ENCODE data around the gene IPO13.

Gene IPO13

GRCh38 chr1:43930168-43930948 lies 16.4 kb upstream of the IPO13 start:
- no peak for DNase-seq (ENCODE audit: extremely low read depth in 1 of 2, low read depth in 1 of 2)

DNA sequence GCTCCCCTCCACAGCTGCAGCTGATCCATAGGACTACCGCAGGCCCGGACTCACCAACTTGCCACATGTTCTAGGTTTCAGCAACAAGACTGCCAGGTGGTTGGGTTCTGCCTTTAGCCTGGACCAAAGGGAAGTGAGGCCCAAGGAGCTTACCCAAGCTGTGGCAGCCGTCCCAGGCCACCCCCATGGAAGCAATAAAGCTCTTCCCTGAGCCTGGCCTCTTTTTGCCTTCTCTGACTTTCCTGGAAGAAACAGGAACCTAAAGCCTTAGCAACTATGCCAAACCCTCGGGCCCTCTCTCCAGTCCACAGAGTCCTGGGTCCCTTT lies 15.8 kb upstream of the IPO13 start:
- no peak for DNase-seq (ENCODE audit: extremely low read depth in 1 of 2, low read depth in 1 of 2)

- no peak for DNase-seq (ENCODE audit: extremely low read depth in 1 of 2, low read depth in 1 of 2)
Observed at GRCh38 chr1:43931711-43932660, 14.8 kb upstream of the IPO13 start.

- no peak for DNase-seq (ENCODE audit: extremely low read depth in 1 of 2, low read depth in 1 of 2)
Observed at GRCh38 chr1:43932786-43933385, 13.9 kb upstream of the IPO13 start.

GRCh38 chr1:43933386-43934100 lies 13.2 kb upstream of the IPO13 start, which contains the start of gene ARTN:
Gene ARTN (plus strand): TSS chr1:43933801. CDS start chr1:43935657, 1,856 bp downstream.
- DNase-seq (ENCODE audit: extremely low read depth in 1 of 2, low read depth in 1 of 2), result no peak

GRCh38 chr1:43934101-43934985 lies 12.4 kb upstream of the IPO13 start:
- DNase-seq (ENCODE audit: extremely low read depth in 1 of 2, low read depth in 1 of 2), result peak in 1 of 2 donors; percentile 27

GRCh38 chr1:43934986-43935324 lies 11.8 kb upstream of the IPO13 start:
- no peak for DNase-seq (ENCODE audit: extremely low read depth in 1 of 2, low read depth in 1 of 2)

DNA sequence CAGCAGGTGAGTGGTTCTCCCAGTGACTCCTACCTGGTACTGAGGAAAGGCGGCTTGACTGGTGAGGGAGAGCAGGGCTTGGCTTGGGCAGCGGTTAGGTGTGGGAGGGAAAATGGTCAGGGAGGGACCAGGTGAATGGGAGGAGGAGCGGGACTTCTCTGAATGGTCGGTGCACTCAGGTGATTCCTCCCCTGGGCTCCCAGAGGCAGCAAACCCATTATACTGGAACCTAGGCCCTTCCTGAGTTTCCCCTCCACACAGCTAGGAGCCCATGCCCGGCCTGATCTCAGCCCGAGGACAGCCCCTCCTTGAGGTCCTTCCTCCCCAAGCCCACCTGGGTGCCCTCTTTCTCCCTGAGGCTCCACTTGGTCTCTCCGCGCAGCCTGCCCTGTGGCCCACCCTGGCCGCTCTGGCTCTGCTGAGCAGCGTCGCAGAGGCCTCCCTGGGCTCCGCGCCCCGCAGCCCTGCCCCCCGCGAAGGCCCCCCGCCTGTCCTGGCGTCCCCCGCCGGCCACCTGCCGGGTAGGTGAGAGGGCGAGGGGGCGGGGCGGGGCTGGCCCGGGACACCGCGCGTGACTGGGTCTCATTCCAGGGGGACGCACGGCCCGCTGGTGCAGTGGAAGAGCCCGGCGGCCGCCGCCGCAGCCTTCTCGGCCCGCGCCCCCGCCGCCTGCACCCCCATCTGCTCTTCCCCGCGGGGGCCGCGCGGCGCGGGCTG lies 10.9 kb upstream of the IPO13 start:
- DNase-seq (ENCODE audit: extremely low read depth in 1 of 2, low read depth in 1 of 2), result no peak

- no peak for DNase-seq (ENCODE audit: extremely low read depth in 1 of 2, low read depth in 1 of 2)
Observed at GRCh38 chr1:43936431-43937151, 10.2 kb upstream of the IPO13 start.

DNA sequence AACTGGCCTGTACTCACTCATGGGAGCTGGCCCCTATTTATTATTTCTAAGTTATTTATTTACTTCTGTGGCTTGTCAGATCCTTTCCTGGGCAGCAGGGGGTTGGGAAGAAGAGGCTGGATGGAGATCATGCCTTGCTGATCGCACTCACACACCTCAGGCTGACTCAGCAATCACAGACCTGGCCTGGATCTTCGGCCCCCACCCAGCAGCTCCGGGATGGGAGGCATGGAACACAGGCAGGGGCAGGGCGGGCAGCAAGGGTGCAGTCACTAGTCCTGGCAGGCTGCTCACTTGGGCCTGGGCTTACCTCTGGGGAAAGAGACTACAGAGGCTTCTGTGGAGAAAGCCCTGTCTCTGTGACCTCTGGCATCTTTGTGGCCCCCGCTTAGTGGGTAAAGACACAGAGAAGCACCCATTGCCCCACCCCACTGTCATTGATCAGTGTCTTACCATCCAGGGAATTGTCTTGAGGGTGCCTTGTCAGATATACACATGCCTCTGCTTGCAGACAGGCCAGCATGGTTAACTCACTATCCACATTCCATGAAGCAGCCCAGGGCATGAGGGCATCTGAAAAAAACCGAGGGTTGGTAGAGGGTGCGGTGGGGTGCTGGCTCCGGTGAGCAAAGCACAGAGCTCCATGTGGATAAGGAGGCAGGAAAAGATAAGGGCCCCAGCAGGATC lies 9.4 kb upstream of the IPO13 start:
- no peak for DNase-seq (ENCODE audit: extremely low read depth in 1 of 2, low read depth in 1 of 2)

DNA sequence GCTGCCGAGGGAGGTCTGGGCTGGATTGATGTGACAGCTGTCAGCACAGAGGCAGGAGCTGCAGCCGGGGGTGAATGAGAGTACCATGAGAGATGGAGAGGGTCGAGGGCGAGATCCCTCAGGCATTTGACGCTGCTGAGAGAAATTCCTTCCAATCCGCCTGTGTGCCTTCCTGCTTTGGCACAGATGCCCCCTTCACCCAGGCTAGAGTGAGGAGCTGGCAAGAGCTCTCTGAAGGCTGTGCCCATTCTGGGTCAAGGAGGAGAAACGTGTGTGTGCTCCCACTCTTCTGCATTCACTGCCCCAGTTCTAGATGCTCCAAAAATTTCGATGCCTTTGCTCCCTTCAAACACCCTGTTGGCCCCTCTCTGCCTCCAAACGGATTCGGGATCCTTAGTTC lies 8.4 kb upstream of the IPO13 start:
- no peak for DNase-seq (ENCODE audit: extremely low read depth in 1 of 2, low read depth in 1 of 2)

DNA sequence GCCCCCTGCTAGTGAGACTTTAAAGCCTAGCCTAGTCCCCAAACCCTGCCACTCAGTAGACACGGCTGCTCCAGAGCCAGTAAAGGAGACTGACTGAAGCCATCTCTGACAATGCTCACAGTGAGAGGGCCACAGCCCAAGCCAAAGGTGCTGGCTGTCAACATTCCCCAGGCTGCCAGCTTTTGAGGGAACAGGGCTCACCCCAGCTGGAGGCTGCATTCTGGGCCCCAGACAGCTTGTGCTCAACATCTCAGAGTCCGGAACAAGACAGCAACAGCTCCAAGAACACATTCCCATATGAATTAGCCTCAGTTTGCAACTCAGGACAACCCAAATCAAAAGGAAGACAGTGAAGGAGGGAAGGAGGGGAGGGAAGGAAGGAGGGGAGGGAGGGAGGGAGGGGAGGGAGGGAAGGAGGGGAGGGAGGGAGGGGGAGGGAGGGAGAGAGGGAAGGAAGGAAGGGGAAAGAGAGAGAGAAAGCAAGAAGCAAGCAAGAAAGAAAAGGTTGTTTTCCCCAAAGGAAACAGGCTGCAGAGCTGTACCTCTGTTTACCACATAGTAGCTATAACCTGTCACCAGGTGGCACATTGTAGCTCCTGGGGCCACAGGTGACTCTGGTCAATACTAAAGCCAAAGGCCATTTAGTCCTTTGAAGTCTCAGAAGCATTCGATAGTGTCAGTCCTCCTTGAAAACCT lies 7.7 kb upstream of the IPO13 start:
- DNase-seq (ENCODE audit: extremely low read depth in 1 of 2, low read depth in 1 of 2), result no peak

GRCh38 chr1:43942411-43942810 lies 4.3 kb upstream of the IPO13 start:
- DNase-seq (ENCODE audit: extremely low read depth in 1 of 2, low read depth in 1 of 2), result no peak

- no peak for DNase-seq (ENCODE audit: extremely low read depth in 1 of 2, low read depth in 1 of 2)
Observed at GRCh38 chr1:43944860-43945259, 1.9 kb upstream of the IPO13 start.

GRCh38 chr1:43945674-43946235 lies 995 bp upstream of the IPO13 start:
- DNase-seq (ENCODE audit: extremely low read depth in 1 of 2, low read depth in 1 of 2), result no peak

DNA sequence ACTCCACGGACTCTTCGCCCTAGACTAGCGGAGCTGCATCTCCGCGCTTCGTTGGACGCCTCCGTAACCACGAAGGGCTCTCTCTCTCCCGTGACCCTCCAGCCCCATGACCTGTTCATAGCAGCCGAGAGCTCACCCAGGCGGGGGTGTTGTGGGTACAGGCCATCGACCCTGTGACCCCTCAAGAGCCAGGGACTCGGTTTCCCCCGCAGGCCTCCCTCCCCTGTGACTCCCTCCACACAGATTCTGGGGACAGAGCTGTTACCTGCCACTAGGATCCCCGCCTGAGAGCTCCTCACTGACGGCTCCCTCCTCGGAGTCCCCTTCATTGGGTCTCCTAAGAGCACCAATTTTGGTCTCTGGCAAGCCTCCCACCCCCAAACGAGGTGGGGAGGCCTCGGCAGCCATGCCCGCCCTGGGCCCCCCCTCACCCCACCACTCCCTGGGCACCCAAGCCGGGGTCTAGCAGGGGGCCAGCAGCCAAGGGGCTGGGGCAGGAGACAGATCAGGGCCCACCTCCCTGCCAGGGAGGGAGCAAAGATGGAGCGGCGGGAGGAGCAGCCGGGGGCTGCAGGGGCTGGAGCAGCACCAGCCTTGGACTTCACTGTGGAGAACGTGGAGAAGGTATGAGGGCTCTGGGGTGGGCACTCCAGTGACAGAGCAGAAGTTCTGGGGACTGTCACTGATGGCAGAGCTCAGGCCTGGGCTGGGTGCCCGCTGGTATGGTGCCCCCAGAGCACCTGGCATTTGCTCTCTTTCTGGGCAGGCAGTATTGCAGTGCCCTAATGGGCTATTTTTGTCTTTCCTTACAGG lies 517 bp downstream of the IPO13 start:
- DNase-seq (ENCODE audit: extremely low read depth in 1 of 2, low read depth in 1 of 2), result no peak
